ENCODE measurements around the gene EFR3B. TPM values are rescaled to one million over a fixed set of nuclear protein-coding genes. Genes with fewer than 3 reads are reported as not detected.
A peak's percentile ranks its signal among the peaks of the same experiment; 100 is the strongest.

Gene EFR3B
- total and polyA plus RNA-seq, 2 of the 13 experiments (the other 11 are each of a cell fraction or from before 2014, with no cell fraction given), result 0.42 TPM

GRCh38 chr2:25041307-25041927 lies 459 bp upstream of the EFR3B start (continued):
- TF ChIP-seq, protein P1, sequence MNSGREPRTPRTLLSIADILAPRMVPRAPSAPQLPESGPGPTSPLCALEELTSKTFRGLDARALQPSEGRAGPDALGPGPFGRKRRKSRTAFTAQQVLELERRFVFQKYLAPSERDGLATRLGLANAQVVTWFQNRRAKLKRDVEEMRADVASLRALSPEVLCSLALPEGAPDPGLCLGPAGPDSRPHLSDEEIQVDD (CRISPR knock-in tag; IDR thresholded peaks at IDR 0.05; ENCODE audit: borderline replicate concordance), result no peak
- TF ChIP-seq ATRX (CRISPR knock-in tag; IDR thresholded peaks at IDR 0.05; ENCODE audit: borderline replicate concordance) (no peak), NFKB2 (CRISPR knock-in tag; IDR thresholded peaks at IDR 0.05; ENCODE audit: borderline replicate concordance) (no peak), NBN (conservative IDR thresholded peaks at IDR 0.05) (no peak), ZNF615 (CRISPR knock-in tag; IDR thresholded peaks at IDR 0.05; ENCODE audit: borderline replicate concordance) (no peak), MTF2 (CRISPR knock-in tag; IDR thresholded peaks at IDR 0.05; ENCODE audit: borderline replicate concordance) (no peak), ZFP91 (CRISPR knock-in tag; IDR thresholded peaks at IDR 0.05; ENCODE audit: borderline replicate concordance) (peak; percentile 54), FOXM1 (CRISPR knock-in tag; IDR thresholded peaks at IDR 0.05) (no peak), ELF1 (CRISPR knock-in tag; IDR thresholded peaks at IDR 0.05) (no peak), PAXIP1 (CRISPR knock-in tag; conservative IDR thresholded peaks at IDR 0.05) (no peak), HMG20A (CRISPR knock-in tag; IDR thresholded peaks at IDR 0.05; ENCODE audit: borderline replicate concordance) (no peak), XRCC5 (optimal IDR thresholded peaks at IDR 0.05; ENCODE audit: low read length) (peak; percentile 21), MLX (CRISPR knock-in tag; IDR thresholded peaks at IDR 0.05) (no peak), MLXIP (CRISPR knock-in tag; IDR thresholded peaks at IDR 0.05; ENCODE audit: borderline replicate concordance) (no peak), IRF9 (CRISPR knock-in tag; IDR thresholded peaks at IDR 0.05; ENCODE audit: borderline replicate concordance) (no peak; the same call in 1 of the 2 replicates), ZNF484 (CRISPR knock-in tag; IDR thresholded peaks at IDR 0.05; ENCODE audit: borderline replicate concordance, low read depth) (no peak), ZNF768 (CRISPR knock-in tag; IDR thresholded peaks at IDR 0.05) (peak; percentile 32; the same call in 1 of the 2 replicates)
- TF ChIP-seq, protein P2, sequence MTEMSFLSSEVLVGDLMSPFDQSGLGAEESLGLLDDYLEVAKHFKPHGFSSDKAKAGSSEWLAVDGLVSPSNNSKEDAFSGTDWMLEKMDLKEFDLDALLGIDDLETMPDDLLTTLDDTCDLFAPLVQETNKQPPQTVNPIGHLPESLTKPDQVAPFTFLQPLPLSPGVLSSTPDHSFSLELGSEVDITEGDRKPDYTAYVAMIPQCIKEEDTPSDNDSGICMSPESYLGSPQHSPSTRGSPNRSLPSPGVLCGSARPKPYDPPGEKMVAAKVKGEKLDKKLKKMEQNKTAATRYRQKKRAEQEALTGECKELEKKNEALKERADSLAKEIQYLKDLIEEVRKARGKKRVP (CRISPR knock-in tag; IDR thresholded peaks at IDR 0.05), result no peak
